Peyer's patch (tissue), 4 donors: ENCODE results near the gene APRT.

Experiments used
- CTCF ChIP-seq, 6 experiments: fragments of 450-650 bp in 4 of 6; fragments of 200-600 bp in 2 of 6; sonication (generic) in 1 of 6; IDR thresholded peaks; one replicate each; pipeline ENCODE4 v1.5.1; 2017 to 2019; ENCODE audit warnings: antibody characterized with exemption in 6 of 6, mild to moderate bottlenecking in 3 of 6, moderate library complexity in 1 of 6
- POLR2A ChIP-seq, 2 donors: fragments of 450-650 bp; IDR thresholded peaks; one replicate each; pipeline ENCODE4 v1.5.1; 2017; ENCODE audit warnings: antibody characterized with exemption in 2 of 2, mild to moderate bottlenecking in 2 of 2, moderate library complexity in 2 of 2

- TF ChIP-seq CTCF (IDR thresholded peaks at IDR 0.05): no peak
- no peak for TF ChIP-seq POLR2A (IDR thresholded peaks at IDR 0.05)
These were observed 3.9 kb downstream of the APRT start for GRCh38 chr16:88807626-88808453.
